ENCODE measurements around the gene ODF2. TPM values are rescaled to one million over a fixed set of nuclear protein-coding genes. Genes with fewer than 3 reads are reported as not detected.

The ODF2 gene
- total and polyA plus RNA-seq, 2 of the 13 experiments (the other 11 are each of a cell fraction or from before 2014, with no cell fraction given) = 9.8 to 31.3 TPM

- TF ChIP-seq ZBTB43 (CRISPR knock-in tag; conservative IDR thresholded peaks at IDR 0.05) = 0 out of 2 replicates have a peak, but pooled peaks have one; percentile 65
- 0 out of 2 replicates have a peak, but pooled peaks have one; percentile 57 for TF ChIP-seq ZNF430 (CRISPR knock-in tag; IDR thresholded peaks at IDR 0.05)
- no peak for TF ChIP-seq WIZ (CRISPR knock-in tag; IDR thresholded peaks at IDR 0.05)
- TF ChIP-seq STAT5B (CRISPR knock-in tag; IDR thresholded peaks at IDR 0.05) = no peak
- no peak for TF ChIP-seq HMG20A (CRISPR knock-in tag; IDR thresholded peaks at IDR 0.05; ENCODE audit: borderline replicate concordance)
- TF ChIP-seq ARID2 (CRISPR knock-in tag; IDR thresholded peaks at IDR 0.05; ENCODE audit: borderline replicate concordance) = no peak
- TF ChIP-seq ZBTB7B (CRISPR knock-in tag; IDR thresholded peaks at IDR 0.05) = peak; percentile 84
- no peak; the same call in 1 of the 2 replicates for TF ChIP-seq KDM5B (CRISPR knock-in tag; IDR thresholded peaks at IDR 0.05; ENCODE audit: borderline replicate concordance)
- peak; percentile 80 for TF ChIP-seq THAP11 (CRISPR knock-in tag; IDR thresholded peaks at IDR 0.05)
- TF ChIP-seq ZBTB39 (CRISPR knock-in tag; IDR thresholded peaks at IDR 0.05) = no peak
- TF ChIP-seq ZNF766 (CRISPR knock-in tag; IDR thresholded peaks at IDR 0.05; ENCODE audit: borderline replicate concordance) = peak; percentile 95
- no peak for TF ChIP-seq DBP (CRISPR knock-in tag; IDR thresholded peaks at IDR 0.05; ENCODE audit: not compliant biosample characterization)
- 0 out of 2 replicates have a peak, but pooled peaks have one; percentile 4 for TF ChIP-seq ZNF251 (CRISPR knock-in tag; IDR thresholded peaks at IDR 0.05)
- peak; percentile 66; the same call in 1 of the 2 replicates for TF ChIP-seq SNAI1 (CRISPR knock-in tag; IDR thresholded peaks at IDR 0.05; ENCODE audit: borderline replicate concordance)
- peak; percentile 51; the same call in 1 of the 2 replicates for TF ChIP-seq ZBTB4 (CRISPR knock-in tag; IDR thresholded peaks at IDR 0.05; ENCODE audit: borderline replicate concordance)
- TF ChIP-seq REL (CRISPR knock-in tag; conservative IDR thresholded peaks at IDR 0.05) = no peak
- TF ChIP-seq KMT2B (CRISPR knock-in tag; IDR thresholded peaks at IDR 0.05) = peak; percentile 85
These were observed 48.9 kb downstream of the ODF2 start, which contains the start of gene GLE1 (continued) for GRCh38 chr9:128504485-128505413.

All from HepG2 (cell line).